H54 (cell line): Measurements from ENCODE around the gene ESPNL.

Experiments used
- DNase-seq: peaks from one replicate; pipeline ENCODE4 v3.0.0; 2011; ENCODE audit warnings: low spot score, mixed read lengths; ENCODE audit not compliant: insufficient read length
- FAIRE-seq: peaks from 3 replicates; lab custom pipeline; 2011; peaks lifted over from hg19 to GRCh38; lab: Jason Lieb, UNC
- POLR2A ChIP-seq: IDR thresholded peaks from 2 replicates; pipeline ENCODE4 v1.6.1; 2011; ENCODE audit warnings: low read depth, mild to moderate bottlenecking, low read length

The ESPNL gene

DNA sequence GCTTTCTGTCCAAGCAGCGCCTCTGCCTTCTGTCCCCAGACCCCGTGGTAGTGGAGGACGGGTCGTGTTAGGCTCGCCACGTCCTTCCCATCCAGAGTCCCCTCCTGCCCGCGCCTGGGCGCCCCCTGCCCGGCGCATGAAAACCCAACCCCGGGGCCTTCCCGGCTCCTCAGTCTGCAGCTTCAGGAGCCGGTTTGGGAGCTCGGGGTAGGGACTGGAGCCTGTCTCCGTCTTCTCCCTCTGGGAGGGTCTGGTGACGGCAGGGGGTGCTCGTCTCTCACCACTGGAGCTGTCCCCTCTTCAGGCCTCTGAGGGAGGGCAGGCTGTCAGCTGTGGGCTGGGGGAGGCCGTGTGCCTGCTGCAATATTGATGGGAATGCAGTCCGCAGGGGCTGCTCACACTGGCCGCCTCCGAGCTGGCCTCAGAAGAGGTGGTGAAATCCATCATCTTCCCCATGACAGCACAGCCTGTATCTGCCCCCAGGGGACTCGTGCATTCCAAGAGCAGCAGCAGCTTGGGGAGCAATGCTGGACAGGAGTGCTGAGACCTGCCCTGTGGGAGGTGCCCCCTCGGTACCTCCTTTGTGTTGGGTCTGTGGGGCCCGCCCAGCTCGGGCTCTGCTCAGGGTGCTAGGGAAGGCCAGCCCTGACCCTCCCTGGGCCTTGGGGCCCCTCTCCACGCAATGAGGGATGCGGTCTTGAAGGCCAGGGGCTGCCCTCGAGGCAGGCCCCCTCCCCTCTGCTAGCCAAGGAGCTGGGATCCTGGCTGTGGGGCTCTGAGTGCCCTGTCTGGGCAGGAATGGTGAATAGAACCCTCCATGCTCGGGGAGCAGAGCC is 20.5 kb downstream of the ESPNL start:
- FAIRE-seq = no peak
- no peak for DNase-seq
- TF ChIP-seq POLR2A = no peak

DNA sequence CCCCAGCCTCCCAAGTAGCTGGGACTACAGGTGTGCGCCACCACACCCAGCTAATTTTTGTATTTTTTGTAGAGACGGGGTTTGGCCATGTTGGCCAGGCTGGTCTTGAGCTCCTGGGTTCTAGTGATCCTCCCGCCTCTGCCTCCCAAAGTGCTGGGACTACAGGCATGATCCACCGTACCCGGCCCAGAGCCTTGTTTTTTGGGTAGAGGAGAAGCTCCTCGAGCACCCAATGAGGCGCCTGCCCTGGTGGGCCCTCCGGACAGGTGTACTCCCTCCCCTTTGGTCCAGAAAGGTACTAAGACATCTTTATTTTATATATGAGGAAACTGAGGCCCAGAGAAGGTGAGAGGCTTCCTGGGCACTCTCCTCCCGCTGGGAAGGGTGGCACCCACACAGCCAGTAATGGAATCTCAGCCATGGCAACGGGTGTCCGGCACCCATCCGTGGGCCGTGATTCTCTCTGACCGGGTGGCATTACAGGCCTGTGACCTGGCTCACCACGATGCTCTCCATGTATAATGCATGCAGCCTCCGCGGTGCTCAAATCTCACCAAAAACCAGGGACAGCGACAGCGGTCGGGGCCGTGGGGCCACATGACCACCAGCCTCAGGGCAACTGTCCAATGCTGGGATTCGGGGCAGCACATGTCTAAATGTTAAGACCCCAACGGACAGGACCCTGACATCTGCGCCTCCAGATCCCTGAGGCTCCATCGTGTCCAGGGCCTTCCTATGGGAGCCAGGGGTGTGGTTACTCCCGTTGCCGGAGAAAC is 21.6 kb downstream of the ESPNL start:
- no peak for FAIRE-seq
- TF ChIP-seq POLR2A = no peak

DNA sequence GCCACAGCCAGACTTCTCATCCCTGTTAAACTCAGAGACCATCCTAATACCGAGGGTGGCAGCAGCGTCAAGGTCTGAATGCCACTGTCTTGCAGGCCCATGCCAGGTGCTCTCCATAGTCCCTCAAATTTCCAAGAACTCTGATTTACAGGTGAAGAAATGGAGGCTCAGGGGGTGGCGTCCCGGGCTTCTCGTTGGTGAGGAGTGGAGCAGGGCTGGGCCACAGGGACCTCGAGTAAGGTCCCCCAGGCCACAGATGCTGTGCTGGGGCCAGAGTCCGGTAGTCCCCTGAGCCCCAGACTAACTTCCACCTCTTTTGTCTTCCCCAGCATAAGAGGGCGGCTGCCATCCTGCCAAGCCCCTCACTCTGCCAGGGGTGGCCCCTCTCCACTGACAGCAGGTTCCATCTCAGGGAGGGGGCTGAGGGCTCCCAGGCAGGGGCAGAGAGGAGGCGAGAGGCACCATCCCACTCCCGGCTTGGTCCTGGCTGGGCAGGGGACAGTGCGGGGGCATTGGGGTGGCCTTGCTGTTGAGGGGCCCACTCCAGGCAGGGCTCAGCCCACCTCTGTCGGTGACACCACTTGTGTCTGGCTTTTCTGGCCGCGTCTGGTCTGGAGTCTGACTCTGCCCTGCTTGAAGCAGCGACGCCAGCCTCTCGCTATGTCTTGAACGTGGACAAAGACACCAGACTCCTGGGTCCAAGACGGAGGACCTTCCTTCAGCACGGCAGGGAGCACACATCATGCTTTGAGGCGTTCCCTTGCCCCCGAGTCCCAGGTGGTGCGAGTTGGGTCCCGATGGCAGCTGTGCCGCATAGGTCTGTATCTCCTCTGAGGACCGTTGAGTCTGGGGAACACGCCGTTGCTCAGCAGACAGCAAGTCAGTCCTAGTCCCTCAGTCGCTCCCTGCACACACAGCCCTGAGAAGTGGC is 22.4 kb downstream of the ESPNL start:
- no peak for FAIRE-seq
- TF ChIP-seq POLR2A = no peak
- no peak for DNase-seq

More for the DNA sequence above, 21.6 kb downstream of the ESPNL start:
- no peak for DNase-seq

DNA sequence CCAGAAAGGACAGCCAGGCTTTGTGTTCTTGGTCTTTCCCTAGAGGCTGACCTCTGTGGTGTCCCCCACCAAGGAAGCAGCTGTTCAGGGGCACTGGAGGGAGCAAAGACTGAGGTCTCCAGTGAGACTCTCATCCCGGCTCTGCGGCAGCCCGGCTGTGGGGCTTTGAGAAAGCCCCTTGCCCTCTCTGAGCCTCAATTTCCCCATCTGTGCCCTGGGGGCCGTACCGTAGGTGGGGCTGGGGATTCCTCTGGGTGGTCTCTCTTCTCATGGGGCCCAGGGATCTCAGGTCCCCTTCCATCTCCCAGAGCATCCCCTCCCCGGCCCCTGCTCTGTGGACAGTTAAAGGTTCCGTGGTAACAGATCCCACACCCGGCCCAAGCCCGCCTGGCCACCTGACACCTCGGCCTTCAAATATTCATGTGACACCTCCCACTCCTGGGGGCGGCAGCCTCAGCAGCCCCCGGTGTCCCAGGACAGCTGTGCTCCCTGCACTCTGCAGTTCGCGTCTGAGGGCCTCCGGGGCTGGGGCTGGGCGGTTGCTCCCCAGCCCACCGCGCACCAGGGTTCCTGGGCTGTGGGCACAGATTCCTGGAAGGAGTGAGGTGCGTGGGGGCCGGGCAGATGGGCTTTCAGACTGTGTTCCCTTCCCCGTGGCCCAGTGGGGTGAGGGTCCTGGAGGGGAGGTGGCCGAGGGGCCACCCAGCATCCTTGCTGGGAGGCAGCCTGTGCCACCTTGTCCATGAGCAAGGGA is 23.3 kb downstream of the ESPNL start:
- FAIRE-seq = no peak
- no peak for DNase-seq
- TF ChIP-seq POLR2A = no peak

DNA sequence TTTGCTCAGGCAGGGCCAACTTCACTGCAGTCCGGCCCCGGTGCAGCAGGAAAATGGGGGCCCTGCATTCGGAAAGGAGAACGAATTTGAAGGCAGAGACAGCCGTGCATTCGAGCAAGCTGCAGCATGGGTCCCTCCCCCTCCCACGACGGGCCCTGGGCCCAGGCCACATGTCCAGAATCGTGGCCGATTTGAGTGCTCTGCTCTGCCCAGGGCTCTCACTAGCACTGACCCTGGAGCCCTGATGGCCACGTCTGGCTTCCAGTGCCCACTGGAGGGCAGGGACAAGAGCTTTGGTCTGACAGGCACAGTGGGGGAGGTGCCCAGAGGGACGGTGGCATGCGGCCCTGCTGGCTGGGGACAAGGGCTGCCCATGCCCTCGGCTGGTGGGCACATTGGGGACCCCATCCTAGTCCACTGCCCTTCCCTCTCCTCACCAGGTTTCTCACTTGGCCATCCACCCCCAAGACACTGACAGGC is 23.9 kb downstream of the ESPNL start:
- DNase-seq = no peak
- FAIRE-seq = no peak

DNA sequence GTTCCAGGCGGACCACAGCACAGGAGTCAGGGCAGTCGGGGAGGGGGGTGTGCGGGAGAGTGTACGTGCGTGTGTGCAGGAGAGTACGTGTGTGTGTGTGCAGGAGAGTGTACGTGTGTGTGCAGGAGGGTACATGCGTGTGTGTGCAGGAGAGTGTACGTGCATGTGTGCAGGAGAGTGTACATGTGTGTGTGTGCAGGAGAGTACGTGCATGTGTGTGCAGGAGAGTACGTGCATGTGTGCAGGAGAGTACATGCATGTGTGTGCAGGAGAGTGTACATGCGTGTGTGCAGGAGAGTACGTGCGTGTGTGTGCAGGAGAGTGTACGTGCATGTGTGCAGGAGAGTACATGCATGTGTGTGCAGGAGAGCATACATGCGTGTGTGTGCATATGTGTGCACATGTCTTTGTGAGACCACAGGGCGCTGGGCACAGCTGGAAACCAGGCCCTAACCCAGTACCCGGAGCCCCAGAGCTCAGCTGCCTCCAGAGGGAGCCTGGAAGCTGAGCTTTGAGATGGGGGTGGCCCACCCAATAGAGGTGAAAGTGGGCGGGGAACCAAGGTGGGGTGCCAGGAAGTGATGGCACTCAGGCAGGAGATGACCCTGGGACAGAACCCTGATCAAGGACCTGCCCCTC is 24.5 kb downstream of the ESPNL start:
- TF ChIP-seq POLR2A = no peak
- FAIRE-seq (no peak), DNase-seq (no peak)

More for the DNA sequence above, 23.9 kb downstream of the ESPNL start:
- TF ChIP-seq POLR2A = no peak

DNA sequence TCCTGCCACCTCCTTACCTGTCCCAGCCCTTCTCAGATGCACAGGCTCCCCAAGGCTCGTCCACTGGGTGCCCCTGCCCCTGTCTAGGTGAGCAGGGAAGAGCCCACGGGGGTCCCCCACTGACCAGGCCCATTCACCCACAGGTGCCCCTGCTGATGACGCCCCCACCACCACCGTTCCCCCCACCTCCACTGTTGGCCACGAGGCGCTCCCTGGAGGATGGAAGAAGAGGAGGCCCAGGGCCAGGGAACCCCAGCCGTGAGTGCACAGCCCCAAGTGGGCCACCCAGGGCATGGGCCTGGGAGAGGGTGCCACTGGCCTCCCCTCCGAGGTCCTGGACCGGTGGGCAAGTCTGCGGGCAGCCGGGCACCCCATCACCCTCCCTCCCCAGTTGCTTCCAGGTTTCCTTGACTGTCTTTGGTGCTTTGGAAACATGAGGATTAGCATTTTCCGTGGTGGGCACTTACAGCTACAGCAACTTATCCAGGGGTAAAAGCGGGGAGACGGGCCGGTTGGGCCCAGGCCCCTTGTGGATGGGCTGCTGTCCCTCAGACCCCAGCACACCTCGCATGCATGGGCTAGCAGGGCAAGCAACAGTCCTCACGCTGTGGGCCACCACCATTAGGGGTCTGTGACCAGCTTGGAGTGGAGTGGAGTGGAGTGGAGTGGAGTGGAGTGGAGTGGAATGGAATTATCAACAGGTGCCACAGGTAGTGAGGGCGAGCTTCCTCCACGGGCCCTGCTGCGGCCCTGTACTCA is 25.2 kb downstream of the ESPNL start:
- DNase-seq (no peak), FAIRE-seq (no peak)
- no peak for TF ChIP-seq POLR2A

DNA sequence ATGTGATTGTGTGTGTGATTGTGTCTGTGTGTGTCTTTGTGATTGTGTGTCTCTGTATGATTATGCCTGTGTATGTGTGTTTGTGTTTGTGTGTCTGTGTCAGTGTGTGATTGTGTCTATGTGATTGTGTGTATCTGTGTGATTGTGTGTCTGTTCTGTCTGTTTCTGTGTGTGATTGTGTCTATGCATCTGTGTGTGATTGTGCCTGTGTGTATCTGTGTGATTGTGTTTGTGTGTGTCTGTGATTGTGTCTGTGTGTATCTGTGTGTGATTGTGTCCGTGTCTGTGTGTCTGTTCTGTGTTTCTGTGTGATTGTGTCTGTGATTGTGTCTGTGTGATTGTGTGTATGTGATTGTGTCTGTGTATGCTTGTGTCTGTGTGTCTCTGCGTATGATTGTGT is 26.2 kb downstream of the ESPNL start:
- TF ChIP-seq POLR2A = no peak
- no peak for FAIRE-seq
- DNase-seq = no peak

DNA sequence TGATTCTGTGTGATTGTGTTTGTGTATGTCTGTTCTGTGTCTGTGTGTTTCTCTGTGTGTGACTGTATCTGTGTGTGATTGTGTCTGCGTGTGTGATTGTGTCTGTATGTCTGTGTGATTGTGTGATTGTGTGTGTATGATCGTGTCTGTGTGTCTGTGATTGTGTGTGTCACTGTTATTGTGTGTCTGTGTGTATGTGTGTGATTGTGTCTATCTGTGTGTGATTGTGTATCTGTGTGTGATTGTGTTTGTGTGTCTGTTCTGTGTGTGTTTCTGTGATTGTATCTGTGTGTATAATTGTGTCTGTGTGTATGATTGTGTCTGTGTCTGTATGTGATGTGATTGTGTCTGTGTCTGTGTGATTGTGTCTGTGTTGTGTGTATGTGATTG is 26.6 kb downstream of the ESPNL start:
- TF ChIP-seq POLR2A = no peak
- DNase-seq = no peak
- FAIRE-seq = no peak

DNA sequence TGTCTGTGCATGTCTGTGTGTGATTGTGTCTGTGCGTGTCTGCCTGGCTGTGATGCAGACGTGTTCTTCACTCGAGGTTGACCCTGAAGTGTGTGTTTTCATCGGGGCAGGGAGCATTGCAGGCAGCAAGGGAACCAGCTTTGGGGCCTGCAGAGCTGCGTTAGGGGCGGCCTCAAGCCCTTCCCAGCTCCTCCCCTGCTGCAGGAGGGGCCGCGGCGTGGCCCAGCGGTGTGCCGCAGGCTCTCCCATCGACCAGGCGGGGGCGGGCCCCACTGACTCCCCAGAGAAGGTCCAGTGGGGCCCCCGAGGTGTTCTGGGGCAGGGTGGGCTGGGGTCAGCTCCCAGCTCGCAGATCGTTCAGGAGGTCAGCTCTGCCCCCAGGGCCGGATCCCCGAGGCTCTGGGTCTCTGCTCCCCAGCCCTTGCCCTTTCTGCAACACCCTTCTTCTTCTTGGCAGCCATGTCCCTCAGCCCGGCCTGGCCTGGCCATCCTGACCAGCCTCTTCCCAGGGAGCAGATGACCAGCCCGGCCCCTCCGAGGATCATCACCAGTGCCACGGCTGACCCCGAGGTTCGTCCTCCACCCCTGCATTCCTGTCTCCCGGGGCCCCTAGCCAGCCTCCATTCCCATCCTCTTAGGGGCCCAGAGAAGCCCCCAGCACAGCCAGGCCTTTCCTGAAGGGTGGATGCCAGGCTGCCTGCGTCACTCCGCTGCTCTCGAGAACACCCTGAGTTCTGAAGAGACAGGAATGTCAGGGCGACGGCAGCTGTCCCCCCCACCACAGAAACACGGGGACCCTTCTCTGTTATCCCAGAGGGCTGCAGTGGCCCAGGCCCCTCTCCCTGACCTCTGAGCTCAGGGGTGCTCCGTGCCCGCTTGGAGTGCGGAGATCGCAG is 27.3 kb downstream of the ESPNL start:
- no peak for DNase-seq
- no peak for TF ChIP-seq POLR2A
- FAIRE-seq = no peak

DNA sequence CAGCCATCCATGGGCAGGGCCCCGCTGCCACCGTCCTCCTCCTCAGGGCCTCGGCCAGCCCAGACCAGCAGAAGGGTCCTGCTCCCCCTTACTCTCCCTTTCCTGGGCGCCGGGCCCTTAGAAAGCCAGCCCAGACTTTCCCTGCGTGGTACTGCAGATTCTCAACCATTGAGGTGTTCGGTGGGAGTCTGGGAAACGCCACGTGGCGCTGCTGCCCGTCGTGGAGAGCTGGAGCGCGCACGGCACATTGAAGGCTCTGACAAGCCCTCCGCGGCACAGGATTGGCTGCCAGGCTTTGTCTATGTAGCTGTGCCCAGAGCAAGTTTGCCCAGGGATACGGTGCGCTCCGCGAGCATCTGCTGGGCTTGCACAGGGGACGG is 27.9 kb downstream of the ESPNL start:
- TF ChIP-seq POLR2A = no peak
- FAIRE-seq = no peak

More for the DNA sequence above, 27.9 kb downstream of the ESPNL start:
- DNase-seq = no peak
